ENCODE measurements around the gene HIGD1A. TPM values are rescaled to one million over a fixed set of nuclear protein-coding genes. Genes with fewer than 3 reads are reported as not detected.

Gene HIGD1A
- total RNA-seq, 1 donor from 2014 or later = 377 TPM

- H3K4me1 ChIP-seq = peaks cover 2% of the 10 kb centered on the region
- H3K9me3 ChIP-seq (replicated peaks) = no peaks in the 10 kb centered on the region
- H3K27ac ChIP-seq (replicated peaks) = no peak overlapping the region
- H3K27me3 ChIP-seq (ENCODE audit: low read depth) = no peaks in the 10 kb centered on the region
- intact Hi-C loops (cut with micrococcal nuclease) = loop anchor here (10.0 kb wide), 1 partner anchor 52 kb away; no protein-coding TSS in a partner anchor
- no peak overlapping the region for H3K4me3 ChIP-seq
- no peak for TF ChIP-seq CTCF (IDR thresholded peaks at IDR 0.05; ENCODE audit: borderline replicate concordance)
- H3K36me3 ChIP-seq = no peaks in the 10 kb centered on the region
- no peak for DNase-seq
Observed at GRCh38 chr3:42836150-42837123, 32.1 kb upstream of the HIGD1A start.

- peak; percentile 43 for DNase-seq
- intact Hi-C loops (cut with micrococcal nuclease) = loop anchor here (10.0 kb wide), 1 partner anchor 47 kb away; no protein-coding TSS in a partner anchor
- peak; percentile 77 for TF ChIP-seq CTCF (IDR thresholded peaks at IDR 0.05; ENCODE audit: borderline replicate concordance)
Observed at GRCh38 chr3:42831321-42831713, 27.0 kb upstream of the HIGD1A start.

DNA sequence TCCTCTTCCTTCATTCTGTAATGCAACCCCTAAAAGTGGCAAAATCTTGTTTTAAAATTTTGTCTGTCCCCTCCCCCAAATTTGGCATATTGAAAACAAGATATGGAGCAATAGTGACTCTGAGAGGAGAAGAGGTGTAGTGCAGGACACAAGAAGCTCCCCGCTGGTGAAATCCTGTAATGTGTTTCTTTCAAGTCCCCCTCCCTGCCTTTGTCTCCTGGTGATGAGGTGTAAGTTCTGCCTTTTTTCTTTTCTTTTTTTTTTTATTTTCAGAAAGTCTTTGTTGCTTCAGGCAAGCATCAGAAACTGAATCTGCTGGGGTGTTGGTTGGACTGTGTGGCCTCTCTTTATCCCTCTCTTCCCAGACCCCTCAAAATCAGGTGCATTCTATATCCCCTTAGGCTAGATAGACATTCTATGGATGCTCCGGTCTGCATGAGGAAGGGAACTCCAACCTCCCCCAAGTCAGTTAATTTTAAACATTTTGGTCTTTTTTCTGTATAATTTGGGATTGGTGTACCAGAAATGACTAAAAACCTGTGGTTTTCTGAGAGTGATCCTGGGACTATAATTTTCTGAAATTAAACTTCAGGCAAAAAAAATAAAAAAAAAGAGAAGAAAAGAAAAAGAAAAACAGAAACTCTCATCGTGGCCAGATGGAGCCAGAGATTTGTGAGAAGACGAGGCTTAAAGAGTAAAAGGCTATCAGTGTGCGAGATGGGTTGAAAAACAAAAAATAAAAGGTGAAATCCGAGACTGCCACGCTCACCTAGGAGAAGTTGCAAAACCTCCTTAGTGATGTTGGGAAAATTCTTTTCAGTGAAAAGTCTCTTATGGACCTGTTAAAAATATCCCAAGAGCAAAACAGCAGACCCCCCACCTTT is 26.4 kb upstream of the HIGD1A start:
- Histone ChIP-seq H3K27ac (replicated peaks) (no peak overlapping the region), H3K4me1 (no peaks in the 10 kb centered on the region), H3K9me3 (replicated peaks) (no peaks in the 10 kb centered on the region), H3K4me3 (no peak overlapping the region), H3K27me3 (ENCODE audit: low read depth) (no peaks in the 10 kb centered on the region), H3K36me3 (no peaks in the 10 kb centered on the region)
- TF ChIP-seq CTCF (IDR thresholded peaks at IDR 0.05; ENCODE audit: borderline replicate concordance) = peak; percentile 57
- no peak for DNase-seq
- intact Hi-C loops (cut with micrococcal nuclease) = loop anchor here (10.0 kb wide), 1 partner anchor 46 kb away; no protein-coding TSS in a partner anchor

More at GRCh38 chr3:42831321-42831713, 27.0 kb upstream of the HIGD1A start:
- no peak overlapping the region for H3K27ac ChIP-seq (replicated peaks)
- H3K9me3 ChIP-seq (replicated peaks) = no peaks in the 10 kb centered on the region
- no peaks in the 10 kb centered on the region for H3K4me1 ChIP-seq
- H3K4me3 ChIP-seq = no peak overlapping the region
- no peaks in the 10 kb centered on the region for H3K36me3 ChIP-seq
- no peaks in the 10 kb centered on the region for H3K27me3 ChIP-seq (ENCODE audit: low read depth)

DNA sequence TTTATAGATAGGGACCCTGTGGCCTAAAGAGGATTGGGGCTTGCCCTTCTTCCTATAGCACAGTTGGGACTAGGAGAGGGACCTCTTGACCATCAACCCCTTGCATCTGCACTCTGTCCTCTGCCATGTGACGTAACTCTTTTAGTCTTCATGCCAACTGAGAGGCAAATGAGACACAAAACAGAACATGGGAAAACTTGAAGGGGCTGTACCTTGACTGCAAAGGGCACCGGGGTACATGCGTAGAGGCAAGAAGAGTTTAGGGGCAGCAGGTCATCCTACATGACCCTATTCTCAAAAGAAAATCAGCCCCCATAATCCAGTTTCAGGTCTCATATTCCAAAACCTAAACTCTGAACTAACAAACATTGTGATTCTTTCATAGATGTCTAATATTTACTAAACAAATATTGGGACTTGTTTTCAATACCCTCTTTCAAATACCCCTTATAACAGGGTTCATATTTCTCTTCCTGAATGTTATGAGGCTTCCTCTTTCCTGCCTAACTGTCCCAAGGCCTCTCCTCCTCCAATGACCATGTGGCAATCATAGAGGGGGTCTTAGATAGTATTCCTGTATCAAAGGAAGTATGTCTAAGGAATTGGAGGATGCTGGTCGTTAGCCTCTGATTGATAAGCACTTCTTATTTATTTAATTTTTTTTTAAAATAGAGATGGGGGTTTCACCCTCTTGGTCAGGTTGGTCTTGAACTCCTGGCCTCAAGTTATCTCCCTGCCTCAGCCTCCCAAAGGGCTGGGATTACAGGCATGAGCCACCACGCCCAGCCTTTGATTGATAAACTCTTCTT is 25.5 kb upstream of the HIGD1A start:
- Histone ChIP-seq H3K4me1 (no peaks in the 10 kb centered on the region), H3K27ac (replicated peaks) (no peak overlapping the region), H3K36me3 (no peaks in the 10 kb centered on the region), H3K9me3 (replicated peaks) (no peaks in the 10 kb centered on the region), H3K4me3 (no peak overlapping the region), H3K27me3 (ENCODE audit: low read depth) (no peaks in the 10 kb centered on the region)
- intact Hi-C loops (cut with micrococcal nuclease) = loop anchor here (5.0 to 10.0 kb wide), 2 partner anchors 45 to 57 kb away; no protein-coding TSS in a partner anchor
- DNase-seq = no peak
- TF ChIP-seq CTCF (IDR thresholded peaks at IDR 0.05; ENCODE audit: borderline replicate concordance) = no peak

Measured in left ventricle myocardium inferior (tissue), 1 donor.